ENCODE data around the gene SEPTIN6.

DNA sequence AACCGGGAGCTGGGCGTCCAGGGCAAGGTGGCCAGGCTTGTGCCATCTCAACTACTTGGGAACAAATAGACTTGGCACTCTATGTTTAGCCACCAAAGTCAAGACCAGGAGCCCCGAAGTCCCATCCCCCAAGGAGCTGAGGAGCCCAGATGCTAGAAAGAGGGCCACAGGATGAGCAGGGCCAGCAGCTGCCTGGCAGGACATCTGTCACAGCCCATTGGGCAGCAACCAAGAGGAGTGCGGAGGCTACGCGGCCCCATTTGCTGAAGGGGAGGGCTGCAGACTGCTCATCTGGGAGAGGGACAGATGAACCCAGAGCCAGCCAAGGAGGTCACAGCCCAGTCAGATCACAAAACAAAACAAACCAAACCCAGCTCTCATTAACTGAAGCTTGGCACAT, 42.5 kb upstream of the SEPTIN6 start:
- TF ChIP-seq, protein P1, sequence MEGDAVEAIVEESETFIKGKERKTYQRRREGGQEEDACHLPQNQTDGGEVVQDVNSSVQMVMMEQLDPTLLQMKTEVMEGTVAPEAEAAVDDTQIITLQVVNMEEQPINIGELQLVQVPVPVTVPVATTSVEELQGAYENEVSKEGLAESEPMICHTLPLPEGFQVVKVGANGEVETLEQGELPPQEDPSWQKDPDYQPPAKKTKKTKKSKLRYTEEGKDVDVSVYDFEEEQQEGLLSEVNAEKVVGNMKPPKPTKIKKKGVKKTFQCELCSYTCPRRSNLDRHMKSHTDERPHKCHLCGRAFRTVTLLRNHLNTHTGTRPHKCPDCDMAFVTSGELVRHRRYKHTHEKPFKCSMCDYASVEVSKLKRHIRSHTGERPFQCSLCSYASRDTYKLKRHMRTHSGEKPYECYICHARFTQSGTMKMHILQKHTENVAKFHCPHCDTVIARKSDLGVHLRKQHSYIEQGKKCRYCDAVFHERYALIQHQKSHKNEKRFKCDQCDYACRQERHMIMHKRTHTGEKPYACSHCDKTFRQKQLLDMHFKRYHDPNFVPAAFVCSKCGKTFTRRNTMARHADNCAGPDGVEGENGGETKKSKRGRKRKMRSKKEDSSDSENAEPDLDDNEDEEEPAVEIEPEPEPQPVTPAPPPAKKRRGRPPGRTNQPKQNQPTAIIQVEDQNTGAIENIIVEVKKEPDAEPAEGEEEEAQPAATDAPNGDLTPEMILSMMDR (IDR thresholded peaks at IDR 0.05) = no peak
- no peak for TF ChIP-seq POLR2A (IDR thresholded peaks at IDR 0.05)

Data from right lobe of liver (tissue), 4 donors.